ENCODE measurements around the gene ZFP36L1. TPM values are rescaled to one million over a fixed set of nuclear protein-coding genes. Genes with fewer than 3 reads are reported as not detected.

The ZFP36L1 gene
- polyA plus RNA-seq, 1 donor: 199 TPM

DNA sequence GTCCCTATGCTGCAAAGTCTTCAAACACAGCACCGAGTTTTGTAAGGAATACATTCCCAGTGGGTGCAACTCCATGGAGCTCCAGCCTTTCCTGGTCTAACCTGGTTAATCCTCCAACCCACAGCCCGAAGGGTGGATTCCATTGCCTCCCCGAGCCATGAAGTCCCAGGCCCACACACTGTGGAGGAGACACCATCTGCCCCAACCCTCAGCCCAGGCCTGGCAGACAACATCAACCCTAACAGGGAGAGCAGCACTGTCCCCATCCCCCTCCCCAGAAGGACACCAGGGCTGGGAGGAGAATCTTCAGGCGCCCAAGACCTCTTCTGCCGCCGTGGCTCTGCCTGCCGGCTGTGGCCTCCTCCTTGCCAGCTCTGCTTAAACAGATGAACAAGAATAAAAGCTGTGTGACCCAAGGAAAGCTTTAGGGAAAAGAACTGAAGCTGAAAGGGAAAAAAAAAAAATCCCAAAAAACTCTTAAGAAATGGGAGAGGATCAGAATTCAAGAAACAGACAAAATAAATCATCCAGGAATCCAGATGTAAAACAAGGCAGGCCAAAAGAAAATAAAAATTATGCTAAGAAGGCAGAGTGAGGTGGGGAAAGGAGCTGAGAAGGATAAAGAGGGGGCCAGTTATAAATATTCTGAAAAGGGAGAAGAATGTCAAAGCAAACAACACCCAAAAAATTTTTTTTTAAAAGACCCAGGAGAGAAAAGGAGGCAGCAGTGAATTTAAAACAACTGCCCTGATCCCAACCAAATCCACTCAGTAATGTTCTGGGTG, 16.0 kb upstream of the ZFP36L1 start:
- no peak for DNase-seq
- no peak overlapping the region for H3K4me3 ChIP-seq (ENCODE audit: low read length)
- H3K9me3 ChIP-seq (ENCODE audit: control insufficient read depth, low read depth, low read length): peaks cover under 1% of the 10 kb centered on the region
- WGBS (ENCODE audit: insufficient coverage, low lambda C conversion rate): no CpG with 5 or more reads among the region's 7 CpGs
- no peaks in the 10 kb centered on the region for H3K36me3 ChIP-seq (ENCODE audit: control insufficient read depth, insufficient read depth, low read length)
- H3K27ac ChIP-seq (ENCODE audit: low read length): no peak overlapping the region
- H3K4me1 ChIP-seq (ENCODE audit: control insufficient read depth, insufficient read depth, low read length): peaks cover 31% of the 10 kb centered on the region
- H3K27me3 ChIP-seq (ENCODE audit: control insufficient read depth, insufficient read depth, low read length): no peaks in the 10 kb centered on the region

DNA sequence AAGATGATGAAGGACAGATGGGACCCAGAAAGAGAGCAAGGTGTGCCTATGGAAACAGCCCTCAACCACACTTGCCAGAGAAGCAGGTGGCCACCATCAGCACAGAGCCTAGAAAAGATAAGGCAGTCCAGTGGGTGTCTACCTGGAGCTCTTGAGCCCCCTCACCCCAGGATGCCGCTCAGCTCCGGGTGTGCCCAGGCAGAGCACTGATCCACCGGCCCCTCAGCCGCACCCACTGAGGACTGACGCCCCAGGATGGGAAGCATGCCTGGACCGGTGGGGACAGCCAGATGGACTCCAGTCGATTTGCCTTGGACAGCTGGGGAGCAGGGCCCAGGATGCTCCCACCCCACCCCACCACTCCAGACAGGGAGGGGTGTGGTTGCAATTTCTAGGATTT, 15.1 kb upstream of the ZFP36L1 start:
- WGBS (ENCODE audit: insufficient coverage, low lambda C conversion rate): no CpG with 5 or more reads among the region's 7 CpGs
- H3K27me3 ChIP-seq (ENCODE audit: control insufficient read depth, insufficient read depth, low read length): no peaks in the 10 kb centered on the region
- DNase-seq: no peak
- H3K27ac ChIP-seq (ENCODE audit: low read length): peak overlapping the region; percentile 23
- H3K4me3 ChIP-seq (ENCODE audit: low read length): no peak overlapping the region
- H3K36me3 ChIP-seq (ENCODE audit: control insufficient read depth, insufficient read depth, low read length): no peaks in the 10 kb centered on the region
- peaks cover 26% of the 10 kb centered on the region for H3K4me1 ChIP-seq (ENCODE audit: control insufficient read depth, insufficient read depth, low read length)
- peaks cover 3% of the 10 kb centered on the region for H3K9me3 ChIP-seq (ENCODE audit: control insufficient read depth, low read depth, low read length)

DNA sequence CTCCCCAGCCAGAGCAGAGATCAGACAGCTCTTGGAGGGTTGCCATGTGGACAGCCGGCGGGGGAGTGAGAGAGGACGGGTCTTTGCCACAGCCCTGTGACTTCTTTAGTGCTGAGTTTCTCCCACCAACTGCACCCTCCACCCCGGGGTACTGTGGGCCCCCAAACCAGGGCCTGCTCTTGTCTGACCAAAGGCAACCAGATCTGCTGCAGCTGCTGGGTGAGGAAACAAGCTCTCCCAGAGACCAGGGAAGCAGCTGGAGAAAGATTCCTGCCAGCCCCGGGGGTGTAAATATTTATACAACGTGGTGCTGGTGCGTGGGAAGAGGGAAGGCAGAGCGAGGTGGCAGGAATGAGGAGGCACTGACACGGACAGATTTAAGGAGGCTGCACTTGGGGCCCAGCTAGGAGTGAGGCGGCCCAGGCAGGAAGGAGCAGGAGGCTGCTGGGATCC, 14.3 kb upstream of the ZFP36L1 start:
- DNase-seq: peak in 1 of 2 donors; percentile 55
- Histone ChIP-seq H3K4me3 (ENCODE audit: low read length) (no peak overlapping the region), H3K36me3 (ENCODE audit: control insufficient read depth, insufficient read depth, low read length) (no peaks in the 10 kb centered on the region), H3K27ac (ENCODE audit: low read length) (peak overlapping the region; percentile 23), H3K4me1 (ENCODE audit: control insufficient read depth, insufficient read depth, low read length) (peaks cover 26% of the 10 kb centered on the region), H3K27me3 (ENCODE audit: control insufficient read depth, insufficient read depth, low read length) (no peaks in the 10 kb centered on the region), H3K9me3 (ENCODE audit: control insufficient read depth, low read depth, low read length) (peaks cover 3% of the 10 kb centered on the region)
- WGBS (ENCODE audit: insufficient coverage, low lambda C conversion rate): 0% methylated on average over 1 of the region's 10 CpGs

DNA sequence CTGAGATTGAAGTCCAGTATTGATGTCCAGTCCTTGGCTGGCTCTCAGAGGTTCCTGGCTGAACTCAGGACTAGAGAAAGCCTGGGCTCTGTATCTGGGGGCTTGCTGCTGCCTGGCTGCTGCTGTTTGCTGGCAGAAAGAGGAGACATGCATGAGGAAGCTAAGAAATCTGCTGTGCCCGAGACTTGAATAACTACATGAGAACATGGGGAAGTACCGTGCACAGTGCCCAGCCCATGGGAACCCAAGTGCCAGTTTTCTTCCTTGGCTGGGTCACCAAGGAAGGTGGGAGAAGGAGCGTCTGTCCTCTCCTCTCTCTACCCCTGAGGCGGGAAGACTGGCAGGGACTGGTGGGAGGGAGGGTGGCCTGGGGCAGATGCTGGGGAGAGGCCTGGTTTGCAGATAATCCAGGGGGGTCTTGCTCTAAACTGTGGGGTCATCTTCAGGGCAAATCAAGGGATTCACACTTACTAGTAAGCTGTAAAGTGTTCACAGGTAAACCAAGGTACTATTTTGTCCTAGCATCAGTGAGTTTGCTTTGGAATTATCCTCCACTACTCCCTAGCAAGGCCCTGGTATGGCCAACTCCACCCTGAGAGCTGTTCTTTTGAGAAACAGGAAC, 13.8 kb upstream of the ZFP36L1 start:
- no peaks in the 10 kb centered on the region for H3K36me3 ChIP-seq (ENCODE audit: control insufficient read depth, insufficient read depth, low read length)
- no peaks in the 10 kb centered on the region for H3K27me3 ChIP-seq (ENCODE audit: control insufficient read depth, insufficient read depth, low read length)
- peaks cover 6% of the 10 kb centered on the region for H3K9me3 ChIP-seq (ENCODE audit: control insufficient read depth, low read depth, low read length)
- WGBS (ENCODE audit: insufficient coverage, low lambda C conversion rate): no CpG with 5 or more reads among the region's 4 CpGs
- H3K27ac ChIP-seq (ENCODE audit: low read length): peak overlapping the region; percentile 23
- no peak overlapping the region for H3K4me3 ChIP-seq (ENCODE audit: low read length)
- no peak for DNase-seq
- peaks cover 26% of the 10 kb centered on the region for H3K4me1 ChIP-seq (ENCODE audit: control insufficient read depth, insufficient read depth, low read length)

DNA sequence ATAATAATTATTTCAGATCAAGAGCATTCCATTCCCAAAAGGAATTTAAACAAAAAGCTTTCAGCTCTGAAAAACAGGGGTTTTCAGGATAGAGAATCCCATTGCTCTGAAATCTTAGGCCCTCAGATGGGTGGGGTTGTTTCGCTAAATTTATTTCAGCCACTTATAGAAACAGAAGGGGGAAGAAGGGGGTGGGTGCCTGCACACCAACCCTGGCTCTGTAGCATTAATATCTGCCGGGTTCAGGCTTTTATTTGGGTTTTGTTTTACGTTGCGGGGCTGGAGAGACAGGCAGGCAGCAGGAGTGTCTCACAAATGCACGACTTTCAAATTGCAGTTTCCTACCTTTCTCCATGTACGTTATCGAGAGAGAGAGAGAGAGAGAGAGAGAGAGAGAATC, 12.5 kb upstream of the ZFP36L1 start:
- Histone ChIP-seq H3K4me1 (ENCODE audit: control insufficient read depth, insufficient read depth, low read length) (peaks cover 26% of the 10 kb centered on the region), H3K4me3 (ENCODE audit: low read length) (no peak overlapping the region), H3K27ac (ENCODE audit: low read length) (no peak overlapping the region), H3K27me3 (ENCODE audit: control insufficient read depth, insufficient read depth, low read length) (no peaks in the 10 kb centered on the region), H3K36me3 (ENCODE audit: control insufficient read depth, insufficient read depth, low read length) (no peaks in the 10 kb centered on the region), H3K9me3 (ENCODE audit: control insufficient read depth, low read depth, low read length) (peaks cover 11% of the 10 kb centered on the region)
- no peak for DNase-seq
- WGBS (ENCODE audit: insufficient coverage, low lambda C conversion rate): no CpG with 5 or more reads among the region's 7 CpGs

DNA sequence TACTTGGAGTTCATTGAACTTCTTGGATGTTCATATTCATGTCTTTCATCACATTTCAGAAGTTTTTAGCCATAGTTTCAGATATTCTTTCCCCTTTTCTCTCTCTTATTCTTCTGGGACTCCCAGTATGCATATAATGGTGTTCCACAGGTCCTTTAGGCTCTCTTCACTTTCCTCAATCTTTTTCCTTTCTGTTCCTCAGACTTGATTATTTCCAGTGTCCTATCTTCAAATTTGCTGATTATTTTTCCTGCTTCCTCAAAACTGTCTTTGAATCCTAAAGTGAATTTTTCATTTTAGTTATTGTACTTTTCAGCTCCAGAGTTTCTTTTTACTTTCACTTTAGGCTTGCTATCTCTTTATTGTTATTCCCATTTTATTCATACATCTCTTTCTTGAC, 8.8 kb upstream of the ZFP36L1 start:
- H3K36me3 ChIP-seq (ENCODE audit: control insufficient read depth, insufficient read depth, low read length): no peaks in the 10 kb centered on the region
- DNase-seq: no peak
- peaks cover 5% of the 10 kb centered on the region for H3K4me1 ChIP-seq (ENCODE audit: control insufficient read depth, insufficient read depth, low read length)
- no peak overlapping the region for H3K4me3 ChIP-seq (ENCODE audit: low read length)
- H3K27me3 ChIP-seq (ENCODE audit: control insufficient read depth, insufficient read depth, low read length): no peaks in the 10 kb centered on the region
- H3K27ac ChIP-seq (ENCODE audit: low read length): no peak overlapping the region
- H3K9me3 ChIP-seq (ENCODE audit: control insufficient read depth, low read depth, low read length): peaks cover 11% of the 10 kb centered on the region

DNA sequence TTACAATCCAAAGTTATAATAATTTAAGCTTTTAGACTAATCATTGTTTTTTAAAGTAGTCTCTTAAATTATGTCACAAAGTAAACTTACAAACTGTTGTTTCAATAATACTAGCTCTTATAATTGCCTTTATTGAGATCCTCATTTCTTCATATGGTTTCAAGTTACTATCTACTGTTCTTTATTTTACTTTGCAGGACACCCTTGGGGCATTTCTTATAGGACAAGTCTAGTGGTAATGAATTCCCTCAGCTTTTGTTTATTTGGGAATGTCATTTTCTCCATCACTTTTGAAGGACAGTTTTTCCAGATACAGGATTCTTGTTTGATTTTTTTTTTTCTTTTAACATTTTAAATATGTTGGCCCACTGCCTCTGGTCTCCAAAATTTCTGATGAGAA, 8.1 kb upstream of the ZFP36L1 start:
- H3K4me3 ChIP-seq (ENCODE audit: low read length): no peak overlapping the region
- H3K9me3 ChIP-seq (ENCODE audit: control insufficient read depth, low read depth, low read length): peaks cover 11% of the 10 kb centered on the region
- H3K36me3 ChIP-seq (ENCODE audit: control insufficient read depth, insufficient read depth, low read length): no peaks in the 10 kb centered on the region
- peaks cover 5% of the 10 kb centered on the region for H3K4me1 ChIP-seq (ENCODE audit: control insufficient read depth, insufficient read depth, low read length)
- H3K27me3 ChIP-seq (ENCODE audit: control insufficient read depth, insufficient read depth, low read length): no peaks in the 10 kb centered on the region
- DNase-seq: no peak
- H3K27ac ChIP-seq (ENCODE audit: low read length): no peak overlapping the region

DNA sequence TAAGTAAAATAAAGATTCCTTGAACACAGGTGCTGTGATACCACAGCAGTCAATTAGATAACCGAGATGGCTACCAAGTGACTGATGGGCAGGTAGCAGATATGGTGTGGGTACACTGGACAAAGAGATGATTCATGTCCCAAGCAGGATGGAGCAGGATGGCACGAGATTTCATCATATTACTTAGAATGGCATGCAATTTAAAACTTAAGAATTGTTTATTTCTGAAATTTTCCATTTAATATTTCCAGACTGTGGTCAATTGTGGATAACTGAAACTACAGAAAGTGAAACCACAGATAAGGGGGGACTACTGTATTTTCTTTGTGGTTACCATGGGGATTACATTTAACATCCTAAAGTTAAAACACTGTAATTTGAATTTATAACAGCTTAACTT, 7.5 kb upstream of the ZFP36L1 start:
- no peaks in the 10 kb centered on the region for H3K36me3 ChIP-seq (ENCODE audit: control insufficient read depth, insufficient read depth, low read length)
- 100% methylated on average over 1 of the region's 2 CpGs for WGBS (ENCODE audit: insufficient coverage, low lambda C conversion rate)
- H3K4me3 ChIP-seq (ENCODE audit: low read length): no peak overlapping the region
- peaks cover 5% of the 10 kb centered on the region for H3K4me1 ChIP-seq (ENCODE audit: control insufficient read depth, insufficient read depth, low read length)
- H3K27me3 ChIP-seq (ENCODE audit: control insufficient read depth, insufficient read depth, low read length): no peaks in the 10 kb centered on the region
- DNase-seq: no peak
- peaks cover 11% of the 10 kb centered on the region for H3K9me3 ChIP-seq (ENCODE audit: control insufficient read depth, low read depth, low read length)
- H3K27ac ChIP-seq (ENCODE audit: low read length): no peak overlapping the region

DNA sequence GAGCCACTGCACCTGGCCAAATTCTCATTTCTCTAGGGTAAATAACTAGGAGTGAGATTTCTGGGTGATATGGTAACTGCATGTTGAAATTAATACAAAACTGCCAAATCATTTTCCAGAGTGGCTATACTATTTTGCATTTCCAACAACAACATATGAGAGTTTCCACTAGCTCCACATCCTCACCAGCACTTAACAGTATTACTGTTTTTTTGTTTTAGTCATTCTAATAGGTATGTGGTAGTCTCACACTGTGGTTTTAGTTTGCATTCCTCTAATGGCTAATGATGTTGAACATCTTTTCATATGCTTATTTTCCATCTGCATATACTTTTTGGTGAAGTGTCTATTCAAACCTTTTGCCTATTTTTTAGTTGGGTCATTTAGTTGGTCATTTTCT, 5.8 kb upstream of the ZFP36L1 start:
- peaks cover 8% of the 10 kb centered on the region for H3K4me1 ChIP-seq (ENCODE audit: control insufficient read depth, insufficient read depth, low read length)

DNA sequence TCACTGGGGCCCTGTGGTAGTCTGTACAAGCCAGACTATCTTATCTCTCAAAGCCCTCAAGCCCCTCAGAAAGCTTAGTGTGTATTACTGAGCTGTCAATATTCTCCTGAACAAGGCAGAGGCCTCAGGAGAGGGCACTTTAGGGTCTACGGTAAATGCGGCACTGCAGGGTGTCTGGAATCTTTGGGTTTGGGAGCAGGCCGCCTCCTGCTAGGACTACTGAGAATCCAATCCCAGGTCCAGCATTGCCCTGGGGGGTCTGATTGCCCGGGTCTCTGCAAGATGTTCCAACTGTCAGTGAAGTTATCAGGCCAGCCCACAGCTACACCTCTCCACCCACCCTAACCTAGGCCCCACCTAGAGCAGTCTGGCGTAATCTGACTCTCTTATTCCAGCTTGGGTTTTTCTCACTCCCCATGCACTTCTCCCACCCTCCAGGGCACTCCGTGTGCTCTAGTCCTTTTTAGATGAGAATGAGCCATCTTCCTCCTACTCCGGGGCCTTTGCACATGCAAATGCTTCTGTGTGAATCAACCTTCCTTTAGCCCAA, 4.3 kb upstream of the ZFP36L1 start:
- Histone ChIP-seq H3K27ac (ENCODE audit: low read length) (no peak overlapping the region), H3K9me3 (ENCODE audit: control insufficient read depth, low read depth, low read length) (peaks cover 8% of the 10 kb centered on the region), H3K27me3 (ENCODE audit: control insufficient read depth, insufficient read depth, low read length) (no peaks in the 10 kb centered on the region), H3K4me1 (ENCODE audit: control insufficient read depth, insufficient read depth, low read length) (peaks cover 8% of the 10 kb centered on the region), H3K36me3 (ENCODE audit: control insufficient read depth, insufficient read depth, low read length) (no peaks in the 10 kb centered on the region), H3K4me3 (ENCODE audit: low read length) (no peak overlapping the region)
- peak in 1 of 2 donors; percentile 4 for DNase-seq
- no CpG with 5 or more reads among the region's 7 CpGs for WGBS (ENCODE audit: insufficient coverage, low lambda C conversion rate)

More for the DNA sequence above, 5.8 kb upstream of the ZFP36L1 start:
- Histone ChIP-seq H3K9me3 (ENCODE audit: control insufficient read depth, low read depth, low read length) (peaks cover 8% of the 10 kb centered on the region), H3K36me3 (ENCODE audit: control insufficient read depth, insufficient read depth, low read length) (no peaks in the 10 kb centered on the region), H3K4me3 (ENCODE audit: low read length) (no peak overlapping the region), H3K27ac (ENCODE audit: low read length) (no peak overlapping the region), H3K27me3 (ENCODE audit: control insufficient read depth, insufficient read depth, low read length) (no peaks in the 10 kb centered on the region)
- DNase-seq: no peak

Measured in large intestine (tissue), 3 donors.